ENCODE data around the gene VPS51.

DNA sequence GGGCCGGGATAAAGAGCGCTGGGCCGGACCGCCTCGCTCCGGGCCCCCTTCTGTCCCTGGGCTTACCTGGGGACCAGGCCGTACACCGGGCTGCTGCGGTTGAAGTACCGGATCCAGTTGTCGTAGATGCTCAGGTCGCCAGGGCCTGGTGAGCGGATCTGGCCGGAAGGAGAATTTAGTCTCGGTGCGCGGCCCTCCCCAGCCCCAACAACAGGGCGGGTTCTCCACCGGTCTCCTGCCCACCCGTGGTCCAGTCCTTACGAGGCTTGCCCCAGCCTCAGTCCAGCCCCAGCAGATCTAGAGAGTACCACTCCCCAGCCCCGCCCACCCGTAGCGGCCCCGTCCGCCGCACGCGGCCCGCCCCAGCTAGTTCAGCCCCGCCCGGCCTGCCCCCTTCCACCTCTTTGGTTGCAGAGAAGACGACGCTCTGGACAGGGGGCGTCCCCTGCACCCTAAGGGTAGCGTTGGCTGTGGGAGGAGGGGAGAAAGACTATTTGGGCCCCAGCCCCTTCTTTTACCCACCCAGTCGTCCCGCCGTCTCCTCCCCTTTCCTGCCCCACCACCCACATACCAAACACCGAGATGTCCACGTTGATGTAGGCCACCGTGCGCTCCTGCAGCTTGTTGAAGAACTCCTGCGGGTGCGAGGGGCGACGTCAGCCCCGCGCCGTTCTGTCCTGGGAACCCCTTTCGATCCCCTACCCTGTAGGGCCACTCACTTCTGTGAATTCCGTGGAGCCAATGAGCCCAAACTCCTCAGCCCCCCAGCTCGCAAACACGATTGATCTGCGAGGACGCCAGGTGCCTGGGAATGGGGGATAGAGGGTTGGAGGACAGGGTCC lies 48.2 kb upstream of the VPS51 start:
- TF ChIP-seq, protein P1, sequence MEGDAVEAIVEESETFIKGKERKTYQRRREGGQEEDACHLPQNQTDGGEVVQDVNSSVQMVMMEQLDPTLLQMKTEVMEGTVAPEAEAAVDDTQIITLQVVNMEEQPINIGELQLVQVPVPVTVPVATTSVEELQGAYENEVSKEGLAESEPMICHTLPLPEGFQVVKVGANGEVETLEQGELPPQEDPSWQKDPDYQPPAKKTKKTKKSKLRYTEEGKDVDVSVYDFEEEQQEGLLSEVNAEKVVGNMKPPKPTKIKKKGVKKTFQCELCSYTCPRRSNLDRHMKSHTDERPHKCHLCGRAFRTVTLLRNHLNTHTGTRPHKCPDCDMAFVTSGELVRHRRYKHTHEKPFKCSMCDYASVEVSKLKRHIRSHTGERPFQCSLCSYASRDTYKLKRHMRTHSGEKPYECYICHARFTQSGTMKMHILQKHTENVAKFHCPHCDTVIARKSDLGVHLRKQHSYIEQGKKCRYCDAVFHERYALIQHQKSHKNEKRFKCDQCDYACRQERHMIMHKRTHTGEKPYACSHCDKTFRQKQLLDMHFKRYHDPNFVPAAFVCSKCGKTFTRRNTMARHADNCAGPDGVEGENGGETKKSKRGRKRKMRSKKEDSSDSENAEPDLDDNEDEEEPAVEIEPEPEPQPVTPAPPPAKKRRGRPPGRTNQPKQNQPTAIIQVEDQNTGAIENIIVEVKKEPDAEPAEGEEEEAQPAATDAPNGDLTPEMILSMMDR (optimal IDR thresholded peaks at IDR 0.05 in 1 of 3, IDR thresholded peaks at IDR 0.05 in 1 of 3, conservative IDR thresholded peaks at IDR 0.05 in 1 of 3; ENCODE audit: extremely low read depth in 1 of 3, insufficient read depth in 2 of 3, low read length in 3 of 3) = no peak
- TF ChIP-seq EZH2 (IDR thresholded peaks at IDR 0.05; ENCODE audit: low read length) = no peak
